K562 (cell line): ENCODE results near the gene CHCHD4. TPM values are rescaled to one million over a fixed set of nuclear protein-coding genes. Genes with fewer than 3 reads are reported as not detected.

Experiments used
- ATAC-seq: fragments of 200-7000 bp; cut with Tn5 transposase; 3 replicates; pipeline ENCODE4 v1.9.1; 2020; ENCODE audit warnings: moderate library complexity
- BruUV-seq: library from RNA; stranded (reverse); fragments of 400-500 nt; replicated peaks from 2 replicates; lab custom pipeline; 2021; lab: Mats Ljungman, UMichigan
- CTCF ChIA-PET: fragments of 300-600 bp; formaldehyde crosslinking; extraction: SDS; loops from one replicate; lab custom pipeline; 2021; ENCODE audit warnings: low intra/inter-chr PET ratio; lab: Yijun Ruan, JAX
- POLR2A ChIA-PET: fragments of 300-600, 350-650 bp; sonication (Branson Sonifier 250); formaldehyde crosslinking; extraction: SDS; loops from one replicate; lab custom pipeline; 2021; ENCODE audit warnings: antibody characterized with exemption, inconsistent platforms; lab: Yijun Ruan, JAX
- DNase-seq, 4 experiments: peaks; one replicate each; pipeline versions ENCODE4 v3.0.0 to v3.0.0-alpha.2; 2011 to 2018; ENCODE audit warnings: low spot score in 3 of 4, mixed read lengths in 3 of 4; ENCODE audit errors: extremely low read depth in 1 of 4
- FAIRE-seq: peaks from 2 replicates; lab custom pipeline; 2011; peaks lifted over from hg19 to GRCh38; lab: Jason Lieb, UNC
- H2AFZ ChIP-seq: 2 replicates; pipeline ENCODE4 v1.6.0; 2011; ENCODE audit warnings: low read depth, low read length, control low read depth, inconsistent platforms
- H3K27ac ChIP-seq: fragments of 200-600 bp; 3 replicates; pipeline ENCODE4 v1.8.0; 2011; ENCODE audit warnings: low read depth, mild to moderate bottlenecking, control low read depth, inconsistent platforms, low read length, moderate library complexity, mixed read lengths; ENCODE audit errors: extremely low read depth
- H3K27me3 ChIP-seq, 2 experiments: fragments of 300-600 bp in 1 of 2; 2 replicates in 1 of 2; 3 replicates in 1 of 2; pipeline versions ENCODE4 v1.6.0 to v1.8.0; 2011; ENCODE audit warnings: inconsistent platforms in 2 of 2, low read length in 2 of 2, mild to moderate bottlenecking in 1 of 2, mixed read lengths in 1 of 2, moderate library complexity in 1 of 2; ENCODE audit not compliant: control insufficient read depth in 2 of 2, insufficient read depth in 2 of 2
- H3K36me3 ChIP-seq: fragments of 300-600 bp; 3 replicates; pipeline ENCODE4 v1.8.0; 2011; ENCODE audit warnings: mild to moderate bottlenecking, low read length, inconsistent platforms; ENCODE audit not compliant: control insufficient read depth, insufficient read depth
- H3K4me1 ChIP-seq, 2 experiments: fragments of 200-600 bp in 1 of 2; replicated peaks in 1 of 2; 2 replicates in 1 of 2; 3 replicates in 1 of 2; pipeline versions ENCODE4 v1.5.1 to v1.8.0; 2011; ENCODE audit warnings: inconsistent platforms in 2 of 2, low read length in 2 of 2, mild to moderate bottlenecking in 1 of 2, mixed read lengths in 1 of 2, moderate library complexity in 1 of 2; ENCODE audit not compliant: control insufficient read depth in 2 of 2, insufficient read depth in 2 of 2
- H3K4me2 ChIP-seq: 2 replicates; pipeline ENCODE4 v1.6.1; 2011; ENCODE audit warnings: low read length, control low read depth, inconsistent platforms, mixed read lengths; ENCODE audit not compliant: insufficient read depth
- H3K4me3 ChIP-seq: fragments of 200-600 bp; sonication (generic), shearing (Covaris generic); 2 replicates; pipeline ENCODE4 v1.5.1; 2016; ENCODE audit warnings: control low read depth, inconsistent platforms
- H3K79me2 ChIP-seq: fragments of 200-600 bp; 3 replicates; pipeline ENCODE4 v1.8.0; 2011; ENCODE audit warnings: low read length, inconsistent platforms; ENCODE audit not compliant: control insufficient read depth, insufficient read depth
- H3K9ac ChIP-seq, 2 experiments: 2 replicates each; pipeline versions ENCODE4 v1.6.0 to v1.6.1; 2011; ENCODE audit warnings: low read depth in 2 of 2, low read length in 2 of 2, control low read depth in 1 of 2, inconsistent platforms in 1 of 2, mild to moderate bottlenecking in 1 of 2, mixed read lengths in 1 of 2; ENCODE audit not compliant: insufficient read depth in 1 of 2
- H3K9me1 ChIP-seq: one replicate; pipeline ENCODE4 v1.6.0; 2011; ENCODE audit warnings: inconsistent platforms, mild to moderate bottlenecking, low read length, moderate library complexity; ENCODE audit not compliant: control insufficient read depth, insufficient read depth
- H3K9me3 ChIP-seq: replicated peaks from 2 replicates; pipeline ENCODE4 v1.5.1; 2011; ENCODE audit warnings: low read depth, low read length, inconsistent platforms; ENCODE audit not compliant: control insufficient read depth, insufficient read depth
- H4K20me1 ChIP-seq: replicated peaks from 2 replicates; pipeline ENCODE4 v1.6.1; 2011; ENCODE audit warnings: low read length, inconsistent platforms, mixed read lengths; ENCODE audit not compliant: control insufficient read depth, insufficient read depth
- CCNT2 ChIP-seq: IDR thresholded peaks from 2 replicates; pipeline ENCODE4 v1.6.1; 2011; ENCODE audit warnings: borderline replicate concordance, low read depth, mild to moderate bottlenecking, moderate library complexity, mixed read lengths, low read length; ENCODE audit not compliant: insufficient read length; ENCODE audit errors: extremely low read depth
- LCOR ChIP-seq: sonication (generic); formaldehyde crosslinking; IDR thresholded peaks from 2 replicates; pipeline ENCODE4 v1.8.0; 2022; ENCODE audit warnings: mild to moderate bottlenecking, missing genetic modification reagents
- POLR2AphosphoS2 ChIP-seq: IDR thresholded peaks from 2 replicates; pipeline ENCODE4 v1.6.1; 2012; ENCODE audit warnings: low read length, improper control_type of control experiment
- POLR3G ChIP-seq: IDR thresholded peaks from 2 replicates; pipeline ENCODE4 v1.6.1; 2011; ENCODE audit not compliant: insufficient read length, insufficient replicate concordance; ENCODE audit errors: extremely low read depth
- PREB ChIP-seq: sonication (generic); formaldehyde crosslinking; IDR thresholded peaks from 2 replicates; pipeline ENCODE4 v1.8.1; 2023; ENCODE audit warnings: mild to moderate bottlenecking, missing genetic modification reagents
- PURB ChIP-seq: sonication (generic); formaldehyde crosslinking; IDR thresholded peaks from 2 replicates; pipeline ENCODE4 v1.9.0; 2021; ENCODE audit warnings: low read depth, mild to moderate bottlenecking, missing genetic modification reagents
- SMAD3 ChIP-seq: fragments of 450-650 bp; formaldehyde crosslinking; conservative IDR thresholded peaks from 2 replicates; pipeline ENCODE4 v1.4.0; 2020; ENCODE audit warnings: mild to moderate bottlenecking
- STAT5A ChIP-seq: IDR thresholded peaks from 2 replicates; pipeline ENCODE4 v1.6.1; 2012; ENCODE audit warnings: low read length, inconsistent platforms, borderline replicate concordance
- WGBS: fragments of 100-300 bp; shearing (Covaris generic); methylation state at CpG from one replicate; pipeline ENCODE4 v1.1.6; 2016; ENCODE audit warnings: low coverage, mixed read lengths; ENCODE audit not compliant: insufficient coverage; ENCODE audit errors: missing lambda C conversion rate; 5-methylcytosine and 5-hydroxymethylcytosine counted together
- in situ Hi-C: fragments of 300-500 bp; cut with MboI; formaldehyde crosslinking; loops from 4 replicates; pipeline ENCODE4 v1.15.0; 2018; ENCODE audit warnings: inconsistent platforms, mixed read lengths
- intact Hi-C: fragments of 100-400 bp; cut with micrococcal nuclease; formaldehyde crosslinking; loops from 2 replicates; pipeline ENCODE4 v1.14.2; 2022
- polyA plus RNA-seq, 8 experiments: library from polyadenylated mRNA; depleted of rRNA in 4 of 8; stranded (reverse) in 5 of 8; unstranded in 3 of 8; fragments of >200 nt; fragmentation: Nextera tagmentation in 2 of 8; fragmentation: Illumina TruSeq in 1 of 8; extraction: Ambion mirVana in 2 of 8; extraction: Trizol in 1 of 8; gene quantifications; 2 replicates each; pipeline versions ENCODE4 v1.2.1 to v1.2.3, GENCODE V29; 2011 to 2014; ENCODE audit warnings: inconsistent platforms in 1 of 8, missing spikeins in 1 of 8
- total RNA-seq, 7 experiments: library from RNA; depleted of rRNA in 6 of 7; stranded (reverse); fragments of >200 nt in 6 of 7; fragmentation: Illumina TruSeq in 2 of 7; extraction: Trizol in 2 of 7; gene quantifications; 2 replicates each; pipeline versions ENCODE4 v1.2.1 to v1.2.3, GENCODE V29; 2011 to 2021; ENCODE audit warnings: low replicate concordance in 1 of 7
- TF ChIP-seq, protein P1 (sequence below), 2 experiments: fragments of 250-450 bp in 1 of 2; fragments of 450-650 bp in 1 of 2; sonication (Bioruptor Pico) in 1 of 2; IDR thresholded peaks; 2 replicates each; pipeline versions ENCODE4 v1.6.1 to v1.8.0; 2016 to 2021; ENCODE audit warnings: mild to moderate bottlenecking in 2 of 2, moderate library complexity in 2 of 2, missing compliant biosample characterization in 1 of 2, missing genetic modification characterization in 1 of 2
- TF ChIP-seq, protein P2 (sequence below): sonication (generic); formaldehyde crosslinking; IDR thresholded peaks from 2 replicates; pipeline ENCODE4 v1.8.1; 2023; ENCODE audit warnings: mild to moderate bottlenecking, missing genetic modification reagents

The CHCHD4 gene
- total and polyA plus RNA-seq, 9 of the 15 experiments (the other 6 are each of a cell fraction or from before 2014, with no cell fraction given): 55.4 to 225 (median 77.2) TPM

DNA sequence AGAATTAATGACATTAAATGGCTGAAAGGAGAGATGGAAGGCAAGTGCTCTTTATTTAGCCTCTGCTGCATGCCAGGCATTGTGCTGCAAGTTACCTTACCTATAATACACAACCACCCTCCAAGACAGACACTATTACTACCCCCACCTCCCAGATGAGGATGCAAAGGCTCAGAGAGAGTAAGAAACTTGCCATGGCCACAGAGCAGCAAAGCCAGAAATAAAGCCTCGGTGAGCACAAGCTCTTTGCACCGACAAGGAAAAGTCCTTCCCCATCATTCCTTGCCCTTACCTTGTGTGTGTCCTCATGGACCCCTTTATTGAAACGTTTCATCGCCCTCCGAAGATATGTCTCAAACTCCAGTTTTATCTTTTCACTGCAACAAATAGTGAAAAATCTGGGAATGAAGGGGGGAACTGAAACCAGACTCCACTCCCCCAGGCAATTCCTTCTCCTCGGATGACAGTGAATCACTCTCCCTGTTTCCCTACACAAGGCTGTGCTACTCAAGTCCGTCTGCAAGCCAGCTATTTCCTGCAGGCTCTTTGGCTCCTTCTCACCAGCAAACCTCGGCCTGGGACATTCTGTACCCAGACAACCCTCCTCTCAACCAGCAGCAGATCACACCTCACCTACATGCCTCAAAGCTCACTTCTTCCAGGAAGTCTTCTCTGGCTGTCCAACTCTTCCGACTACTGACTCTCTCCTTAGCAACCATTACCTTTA, 42.4 kb upstream of the CHCHD4 start:
- TF ChIP-seq POLR2AphosphoS2 (no peak), LCOR (CRISPR knock-in tag) (no peak), PREB (CRISPR knock-in tag) (no peak), PURB (CRISPR knock-in tag) (no peak), SMAD3 (CRISPR knock-in tag) (no peak), CCNT2 (no peak), POLR3G (no peak), STAT5A (no peak)
- TF ChIP-seq, protein P1, sequence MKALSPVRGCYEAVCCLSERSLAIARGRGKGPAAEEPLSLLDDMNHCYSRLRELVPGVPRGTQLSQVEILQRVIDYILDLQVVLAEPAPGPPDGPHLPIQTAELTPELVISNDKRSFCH (CRISPR knock-in tag; IDR thresholded peaks at IDR 0.05): no peak
- TF ChIP-seq, protein P1 (tag; IDR thresholded peaks at IDR 0.05): no peak
- TF ChIP-seq, protein P2, sequence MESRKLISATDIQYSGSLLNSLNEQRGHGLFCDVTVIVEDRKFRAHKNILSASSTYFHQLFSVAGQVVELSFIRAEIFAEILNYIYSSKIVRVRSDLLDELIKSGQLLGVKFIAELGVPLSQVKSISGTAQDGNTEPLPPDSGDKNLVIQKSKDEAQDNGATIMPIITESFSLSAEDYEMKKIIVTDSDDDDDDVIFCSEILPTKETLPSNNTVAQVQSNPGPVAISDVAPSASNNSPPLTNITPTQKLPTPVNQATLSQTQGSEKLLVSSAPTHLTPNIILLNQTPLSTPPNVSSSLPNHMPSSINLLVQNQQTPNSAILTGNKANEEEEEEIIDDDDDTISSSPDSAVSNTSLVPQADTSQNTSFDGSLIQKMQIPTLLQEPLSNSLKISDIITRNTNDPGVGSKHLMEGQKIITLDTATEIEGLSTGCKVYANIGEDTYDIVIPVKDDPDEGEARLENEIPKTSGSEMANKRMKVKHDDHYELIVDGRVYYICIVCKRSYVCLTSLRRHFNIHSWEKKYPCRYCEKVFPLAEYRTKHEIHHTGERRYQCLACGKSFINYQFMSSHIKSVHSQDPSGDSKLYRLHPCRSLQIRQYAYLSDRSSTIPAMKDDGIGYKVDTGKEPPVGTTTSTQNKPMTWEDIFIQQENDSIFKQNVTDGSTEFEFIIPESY: no peak
- no peak overlapping the region for H3K4me3 ChIP-seq
- peaks cover 7% of the 10 kb centered on the region; the same call in 1 of the 2 replicates for H3K9me3 ChIP-seq
- ChIA-PET CTCF (no interaction called here), POLR2A (interaction anchor here (0.6 to 3.4 kb wide), 6 partner anchors 8 to 22 kb away, joined by 3 to 15 read pairs (median 3); partner anchors contain the start of genes LSM3 and XPC)
- no peak overlapping the region for H2AFZ ChIP-seq
- in situ Hi-C loops (no loop called here), intact Hi-C loops (no loop called here)
- no peaks in the 10 kb centered on the region for H3K4me1 ChIP-seq
- DNase-seq (no peak), ATAC-seq (no peak), FAIRE-seq (no peak)
- H3K4me2 ChIP-seq: no peak overlapping the region
- no peaks in the 10 kb centered on the region for H4K20me1 ChIP-seq
- peaks cover 95% of the 10 kb centered on the region for H3K36me3 ChIP-seq
- no peaks in the 10 kb centered on the region for H3K27me3 ChIP-seq
- H3K79me2 ChIP-seq: no peaks in the 10 kb centered on the region
- H3K9ac ChIP-seq: no peak overlapping the region
- no peak overlapping the region for H3K27ac ChIP-seq
- 94% methylated on average over 9 of the region's 9 CpGs for WGBS
- H3K9me1 ChIP-seq: no peaks in the 10 kb centered on the region
- no TSS peak for BruUV-seq
